HepG2 (cell line): ENCODE results near the gene ENTPD5. TPM values are rescaled to one million over a fixed set of nuclear protein-coding genes. Genes with fewer than 3 reads are reported as not detected.

Experiments used
- KDM3A ChIP-seq: IDR thresholded peaks from 2 replicates; pipeline ENCODE4 v1.6.1; 2018; ENCODE audit warnings: low read depth, missing compliant biosample characterization
- MAZ ChIP-seq, 2 experiments: sonication (generic) in 1 of 2; formaldehyde crosslinking in 1 of 2; IDR thresholded peaks; 2 replicates each; pipeline versions ENCODE4 v1.5.0 to v1.6.1; 2012 to 2020; ENCODE audit warnings: low read depth in 2 of 2, mild to moderate bottlenecking in 2 of 2, borderline replicate concordance in 1 of 2, improper control_type of control experiment in 1 of 2, low read length in 1 of 2, missing genetic modification reagents in 1 of 2, moderate library complexity in 1 of 2
- NCOA5 ChIP-seq: sonication (generic); formaldehyde crosslinking; IDR thresholded peaks from 2 replicates; pipeline ENCODE4 v1.4.0; 2020; ENCODE audit warnings: missing genetic modification reagents
- NFE2L1 ChIP-seq: sonication (generic); formaldehyde crosslinking; IDR thresholded peaks from 2 replicates; pipeline ENCODE4 v1.4.0; 2020; ENCODE audit warnings: missing genetic modification reagents, mild to moderate bottlenecking, borderline replicate concordance
- PHF20 ChIP-seq: sonication (generic); formaldehyde crosslinking; IDR thresholded peaks from 2 replicates; pipeline ENCODE4 v1.5.0; 2020; ENCODE audit warnings: mild to moderate bottlenecking, missing genetic modification reagents
- PRMT3 ChIP-seq: sonication (generic); formaldehyde crosslinking; IDR thresholded peaks from 2 replicates; pipeline ENCODE4 v1.8.1; 2022; ENCODE audit warnings: low read depth, mild to moderate bottlenecking, moderate library complexity, missing genetic modification reagents, borderline replicate concordance
- RCOR2 ChIP-seq: IDR thresholded peaks from 2 replicates; pipeline ENCODE4 v1.6.1; 2016; ENCODE audit warnings: missing biosample characterization, missing genetic modification reagents
- SATB2 ChIP-seq: sonication (generic); formaldehyde crosslinking; IDR thresholded peaks from 2 replicates; pipeline ENCODE4 v1.5.0; 2020; ENCODE audit warnings: missing genetic modification reagents
- SIN3B ChIP-seq: fragments of 150-350 bp; IDR thresholded peaks from 2 replicates; pipeline ENCODE4 v1.6.1; 2014; ENCODE audit warnings: low read length
- SMC3 ChIP-seq: IDR thresholded peaks from 2 replicates; pipeline ENCODE4 v1.6.1; 2011; ENCODE audit warnings: low read length, improper control_type of control experiment
- SRSF9 ChIP-seq: fragments of 200-400 bp; formaldehyde crosslinking; IDR thresholded peaks from 2 replicates; pipeline ENCODE4 v1.6.1; 2018; ENCODE audit warnings: borderline replicate concordance, mild to moderate bottlenecking, low read depth, low read length; ENCODE audit not compliant: insufficient read depth, poor library complexity, severe bottlenecking
- ZBTB21 ChIP-seq: sonication (generic); formaldehyde crosslinking; IDR thresholded peaks from 2 replicates; pipeline ENCODE4 v1.4.0; 2020; ENCODE audit warnings: missing genetic modification reagents
- ZC3H13 ChIP-seq: sonication (generic); formaldehyde crosslinking; IDR thresholded peaks from 2 replicates; pipeline ENCODE4 v1.8.1; 2023; ENCODE audit warnings: mild to moderate bottlenecking, missing genetic modification reagents, moderate library complexity
- ZNF12 ChIP-seq: sonication (generic); formaldehyde crosslinking; IDR thresholded peaks from 2 replicates; pipeline ENCODE4 v1.5.0; 2020; ENCODE audit warnings: missing genetic modification reagents
- ZNF235 ChIP-seq: sonication (generic); formaldehyde crosslinking; IDR thresholded peaks from 2 replicates; pipeline ENCODE4 v1.8.1; 2023; ENCODE audit warnings: mild to moderate bottlenecking, missing genetic modification reagents, borderline replicate concordance
- ZNF317 ChIP-seq: sonication (generic); formaldehyde crosslinking; IDR thresholded peaks from 2 replicates; pipeline ENCODE4 v1.5.0; 2020; ENCODE audit warnings: mild to moderate bottlenecking, missing genetic modification reagents
- ZNF33B ChIP-seq: sonication (generic); formaldehyde crosslinking; IDR thresholded peaks from 2 replicates; pipeline ENCODE4 v1.5.1; 2020; ENCODE audit warnings: mild to moderate bottlenecking, missing genetic modification reagents
- ZNF430 ChIP-seq: sonication (generic); formaldehyde crosslinking; IDR thresholded peaks from 2 replicates; pipeline ENCODE4 v1.9.0; 2021; ENCODE audit warnings: mild to moderate bottlenecking, missing genetic modification reagents
- ZNF557 ChIP-seq: sonication (generic); formaldehyde crosslinking; IDR thresholded peaks from 2 replicates; pipeline ENCODE4 v1.4.0; 2020; ENCODE audit warnings: missing genetic modification reagents
- ZNF816 ChIP-seq: sonication (generic); formaldehyde crosslinking; IDR thresholded peaks from 2 replicates; pipeline ENCODE4 v1.8.0; 2022; ENCODE audit warnings: missing genetic modification reagents, mild to moderate bottlenecking, borderline replicate concordance
- polyA plus RNA-seq, 8 experiments: library from polyadenylated mRNA; depleted of rRNA in 3 of 8; stranded (reverse) in 7 of 8; unstranded in 1 of 8; fragments of >200 nt; fragmentation: Illumina TruSeq in 4 of 8; extraction: Trizol in 4 of 8; gene quantifications; 2 replicates each; pipeline versions ENCODE4 v1.2.1 to v1.2.3, GENCODE V29; 2011 to 2016; ENCODE audit warnings: low read depth in 4 of 8, missing spikeins in 1 of 8, mixed read lengths in 1 of 8; ENCODE audit not compliant: insufficient read depth in 1 of 8
- total RNA-seq, 5 experiments: library from RNA; depleted of rRNA; stranded (reverse); fragments of >200 nt; fragmentation: Illumina TruSeq; extraction: Trizol; gene quantifications; 2 replicates each; pipeline ENCODE4 v1.2.3, GENCODE V29; 2016; ENCODE audit warnings: low read depth in 1 of 5
- TF ChIP-seq, protein P1 (sequence below): sonication (generic); formaldehyde crosslinking; IDR thresholded peaks from 2 replicates; pipeline ENCODE4 v1.5.1; 2020; ENCODE audit warnings: mild to moderate bottlenecking, missing genetic modification reagents, moderate library complexity

ENTPD5 gene
- total and polyA plus RNA-seq, 2 of the 13 experiments (the other 11 are each of a cell fraction or from before 2014, with no cell fraction given), result 33.8 to 43.3 TPM

DNA sequence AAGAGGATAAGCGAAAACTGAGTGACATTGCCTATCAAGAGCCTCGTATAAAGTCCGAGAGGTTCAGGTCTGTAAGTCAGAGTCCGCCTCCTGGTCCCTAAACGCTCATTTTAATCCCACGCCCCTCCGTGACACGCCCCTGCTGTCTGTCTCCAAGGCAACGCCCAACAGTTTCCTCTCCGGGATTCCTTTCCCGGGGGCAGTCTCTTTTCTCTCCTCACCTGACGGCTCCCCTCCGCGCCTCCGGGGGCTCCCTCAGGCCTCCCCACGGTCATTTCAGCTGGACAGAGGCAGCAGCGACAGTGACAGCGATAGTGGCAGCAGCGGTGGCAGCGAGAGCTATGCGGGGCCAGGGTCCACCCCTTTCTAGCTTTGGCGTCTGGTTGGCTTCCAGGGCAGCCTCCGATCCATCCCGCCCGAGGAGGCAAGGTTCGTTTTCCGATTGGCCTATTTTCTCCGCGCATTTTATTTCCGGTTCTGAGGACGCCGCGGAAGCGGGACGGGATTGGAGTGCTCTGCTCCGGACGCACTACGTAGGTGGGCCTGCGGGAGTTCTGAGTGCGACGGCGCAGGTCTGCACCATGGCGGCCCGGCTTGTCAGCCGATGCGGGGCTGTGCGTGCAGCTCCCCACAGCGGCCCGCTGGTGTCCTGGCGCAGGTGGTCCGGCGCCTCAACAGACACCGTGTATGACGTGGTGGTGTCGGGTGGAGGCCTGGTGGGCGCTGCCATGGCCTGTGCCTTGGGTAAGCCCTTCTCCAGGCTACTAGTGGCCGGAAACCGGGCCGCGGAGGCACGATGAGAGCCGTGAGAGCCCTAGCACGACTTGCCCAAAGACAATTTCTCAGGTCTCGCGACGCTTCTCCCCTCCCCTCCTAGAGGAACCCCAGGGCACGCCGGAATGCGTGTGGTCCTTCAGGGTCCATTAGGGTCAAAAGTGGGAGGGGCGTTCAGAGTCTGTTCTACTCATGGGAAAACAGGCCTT lies 69.0 kb downstream of the ENTPD5 start, which contains the start of the genes COQ6 and FAM161B (continued):
- peak; percentile 76; the same call in 1 of the 2 replicates for TF ChIP-seq ZNF430 (CRISPR knock-in tag)
- TF ChIP-seq ZC3H13 (CRISPR knock-in tag), result 0 out of 2 replicates have a peak, but pooled peaks have one; percentile 73
- peak; percentile 74; the same call in 1 of the 2 replicates for TF ChIP-seq ZNF33B (CRISPR knock-in tag)
- peak; percentile 41; the same call in 1 of the 2 replicates for TF ChIP-seq ZNF235 (CRISPR knock-in tag)
- no peak for TF ChIP-seq KDM3A (CRISPR knock-in tag)
- TF ChIP-seq ZBTB21, result peak; percentile 15; the same call in 1 of the 2 replicates
- no peak for TF ChIP-seq SMC3
- peak; percentile 64; the same call in 1 of the 2 replicates for TF ChIP-seq MAZ (IDR thresholded peaks at IDR 0.05; ENCODE audit: borderline replicate concordance, low read depth, low read length)
- TF ChIP-seq MAZ (CRISPR knock-in tag; IDR thresholded peaks at IDR 0.05; ENCODE audit: low read depth), result peak; percentile 85
- no peak for TF ChIP-seq SATB2 (CRISPR knock-in tag)
- TF ChIP-seq ZNF816, result peak; percentile 80; the same call in 1 of the 2 replicates
- no peak for TF ChIP-seq NFE2L1 (CRISPR knock-in tag)
- peak; percentile 71 for TF ChIP-seq ZNF317
- TF ChIP-seq PRMT3 (CRISPR knock-in tag), result no peak
- peak; percentile 55; the same call in 1 of the 2 replicates for TF ChIP-seq SIN3B
- peak; percentile 91 for TF ChIP-seq PHF20 (CRISPR knock-in tag)
- no peak for TF ChIP-seq SRSF9
- TF ChIP-seq ZNF12 (CRISPR knock-in tag), result peak; percentile 69; the same call in 1 of the 2 replicates
- TF ChIP-seq, protein P1, sequence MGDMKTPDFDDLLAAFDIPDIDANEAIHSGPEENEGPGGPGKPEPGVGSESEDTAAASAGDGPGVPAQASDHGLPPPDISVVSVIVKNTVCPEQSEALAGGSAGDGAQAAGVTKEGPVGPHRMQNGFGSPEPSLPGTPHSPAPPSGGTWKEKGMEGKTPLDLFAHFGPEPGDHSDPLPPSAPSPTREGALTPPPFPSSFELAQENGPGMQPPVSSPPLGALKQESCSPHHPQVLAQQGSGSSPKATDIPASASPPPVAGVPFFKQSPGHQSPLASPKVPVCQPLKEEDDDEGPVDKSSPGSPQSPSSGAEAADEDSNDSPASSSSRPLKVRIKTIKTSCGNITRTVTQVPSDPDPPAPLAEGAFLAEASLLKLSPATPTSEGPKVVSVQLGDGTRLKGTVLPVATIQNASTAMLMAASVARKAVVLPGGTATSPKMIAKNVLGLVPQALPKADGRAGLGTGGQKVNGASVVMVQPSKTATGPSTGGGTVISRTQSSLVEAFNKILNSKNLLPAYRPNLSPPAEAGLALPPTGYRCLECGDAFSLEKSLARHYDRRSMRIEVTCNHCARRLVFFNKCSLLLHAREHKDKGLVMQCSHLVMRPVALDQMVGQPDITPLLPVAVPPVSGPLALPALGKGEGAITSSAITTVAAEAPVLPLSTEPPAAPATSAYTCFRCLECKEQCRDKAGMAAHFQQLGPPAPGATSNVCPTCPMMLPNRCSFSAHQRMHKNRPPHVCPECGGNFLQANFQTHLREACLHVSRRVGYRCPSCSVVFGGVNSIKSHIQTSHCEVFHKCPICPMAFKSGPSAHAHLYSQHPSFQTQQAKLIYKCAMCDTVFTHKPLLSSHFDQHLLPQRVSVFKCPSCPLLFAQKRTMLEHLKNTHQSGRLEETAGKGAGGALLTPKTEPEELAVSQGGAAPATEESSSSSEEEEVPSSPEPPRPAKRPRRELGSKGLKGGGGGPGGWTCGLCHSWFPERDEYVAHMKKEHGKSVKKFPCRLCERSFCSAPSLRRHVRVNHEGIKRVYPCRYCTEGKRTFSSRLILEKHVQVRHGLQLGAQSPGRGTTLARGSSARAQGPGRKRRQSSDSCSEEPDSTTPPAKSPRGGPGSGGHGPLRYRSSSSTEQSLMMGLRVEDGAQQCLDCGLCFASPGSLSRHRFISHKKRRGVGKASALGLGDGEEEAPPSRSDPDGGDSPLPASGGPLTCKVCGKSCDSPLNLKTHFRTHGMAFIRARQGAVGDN (CRISPR knock-in tag), result peak; percentile 99
- no peak for TF ChIP-seq RCOR2 (CRISPR knock-in tag)
- TF ChIP-seq ZNF557, result no peak
- no peak for TF ChIP-seq NCOA5
